Measurements from ENCODE around the gene VMP1.
"Not testable (repeated sequence)": the region's sequence is repeated elsewhere in the genome, so short reads cannot be mapped to it uniquely, and the experiment has no call there.

VMP1 gene

GRCh38 chr17:59756236-59756818 is 48.9 kb downstream of the VMP1 start:
- no peak for DNase-seq

GRCh38 chr17:59757043-59757442 is 49.6 kb downstream of the VMP1 start:
- no peak for DNase-seq

GRCh38 chr17:59757470-59757869 is 50.0 kb downstream of the VMP1 start:
- no peak for DNase-seq

- no peak for DNase-seq
Observed at GRCh38 chr17:59757881-59758385, 50.5 kb downstream of the VMP1 start.

GRCh38 chr17:59758998-59759651 is 51.7 kb downstream of the VMP1 start:
- not testable (repeated sequence) for DNase-seq

GRCh38 chr17:59760160-59760559 is 52.7 kb downstream of the VMP1 start:
- no peak for DNase-seq

- no peak for DNase-seq
Observed at GRCh38 chr17:59761385-59762048, 54.1 kb downstream of the VMP1 start.

- no peak for DNase-seq
Observed at GRCh38 chr17:59762049-59762823, 54.8 kb downstream of the VMP1 start.

GRCh38 chr17:59762824-59763374 is 55.4 kb downstream of the VMP1 start:
- no peak for DNase-seq

- DNase-seq, result no peak
Observed at GRCh38 chr17:59763861-59764260, 56.4 kb downstream of the VMP1 start.

- DNase-seq, result no peak
Observed at GRCh38 chr17:59764292-59764741, 56.9 kb downstream of the VMP1 start.

- no peak for DNase-seq
Observed at GRCh38 chr17:59765038-59765437, 57.6 kb downstream of the VMP1 start.

- DNase-seq, result no peak
Observed at GRCh38 chr17:59766491-59766890, 59.0 kb downstream of the VMP1 start.

GRCh38 chr17:59767176-59767575 is 59.7 kb downstream of the VMP1 start:
- no peak for DNase-seq

- no peak for DNase-seq
Observed at GRCh38 chr17:59769887-59770286, 62.4 kb downstream of the VMP1 start.

- DNase-seq, result no peak
Observed at GRCh38 chr17:59771093-59771492, 63.6 kb downstream of the VMP1 start.

- no peak for DNase-seq
Observed at GRCh38 chr17:59775786-59776350, 68.4 kb downstream of the VMP1 start.

- DNase-seq, result no peak
Observed at GRCh38 chr17:59776577-59776976, 69.1 kb downstream of the VMP1 start.

GRCh38 chr17:59777033-59777432 is 69.6 kb downstream of the VMP1 start:
- DNase-seq, result no peak

- DNase-seq, result no peak
Observed at GRCh38 chr17:59778996-59779395, 71.5 kb downstream of the VMP1 start.

- DNase-seq, result no peak
Observed at GRCh38 chr17:59779521-59779920, 72.1 kb downstream of the VMP1 start.

GRCh38 chr17:59780548-59780947 is 73.1 kb downstream of the VMP1 start:
- not testable (repeated sequence) for DNase-seq
